ENCODE results near the gene GLI3. TPM values are rescaled to one million over a fixed set of nuclear protein-coding genes. Genes with fewer than 3 reads are reported as not detected.

The GLI3 gene
- polyA plus RNA-seq, 1 of the 3 experiments (the other 2 are of a cell fraction), result 0.08 TPM

GRCh38 chr7:42202601-42203000 is 34.4 kb downstream of the GLI3 start:
- H3K79me2 ChIP-seq (ENCODE audit: insufficient read depth), result no peaks in the 10 kb centered on the region
- 0% methylated on average over 3 of the region's 4 CpGs for WGBS (ENCODE audit: low lambda C conversion rate)
- no peaks in the 10 kb centered on the region for H4K20me1 ChIP-seq (ENCODE audit: insufficient read depth)
- DNase-seq, result no peak
- H2AFZ ChIP-seq (ENCODE audit: low read depth), result no peak overlapping the region
- peaks cover 62% of the 10 kb centered on the region for H3K27me3 ChIP-seq (ENCODE audit: insufficient read depth)
- no peaks in the 10 kb centered on the region for H3K9me3 ChIP-seq
- ChIA-PET POLR2A (interaction anchor here (0.6 kb wide), 1 partner anchor 311 kb away, joined by 3 read pairs; no protein-coding TSS in a partner anchor), CTCF (no interaction called here)
- no peak overlapping the region for H3K4me3 ChIP-seq (ENCODE audit: low read depth in 2 of 2, low read length in 1 of 2)
- H3K9ac ChIP-seq, result no peak overlapping the region
- no peaks in the 10 kb centered on the region for H3K36me3 ChIP-seq (replicated peaks in 1 of 2; ENCODE audit: control insufficient read depth in 1 of 2, insufficient read depth in 2 of 2, low read length in 1 of 2)
- no peaks in the 10 kb centered on the region for H3F3A ChIP-seq (replicated peaks; ENCODE audit: insufficient read depth)
- no peak overlapping the region for H3K4me2 ChIP-seq
- TF ChIP-seq GABPA (IDR thresholded peaks at IDR 0.05; ENCODE audit: low read depth) (no peak), USF2 (IDR thresholded peaks at IDR 0.05; ENCODE audit: borderline replicate concordance, low read depth, low read length) (no peak), NRF1 (IDR thresholded peaks at IDR 0.05; ENCODE audit: low read depth, low read length) (no peak), TAF1 (IDR thresholded peaks at IDR 0.05; ENCODE audit: borderline replicate concordance, low read depth, low read length) (no peak), SIN3A (IDR thresholded peaks at IDR 0.05; ENCODE audit: borderline replicate concordance, low read depth, low read length) (no peak), EP300 (IDR thresholded peaks at IDR 0.05; ENCODE audit: borderline replicate concordance in 1 of 2, low read depth in 1 of 2, low read length in 1 of 2) (no peak), MXI1 (IDR thresholded peaks at IDR 0.05; ENCODE audit: low read depth, low read length) (no peak), GATA2 (CRISPR knock-in tag; IDR thresholded peaks at IDR 0.05) (no peak), ELF1 (IDR thresholded peaks at IDR 0.05) (no peak), JUND (IDR thresholded peaks at IDR 0.05) (no peak), IRF3 (IDR thresholded peaks at IDR 0.05; ENCODE audit: low read depth, low read length) (no peak), NFIC (IDR thresholded peaks at IDR 0.05; ENCODE audit: borderline replicate concordance) (no peak), MEF2A (IDR thresholded peaks at IDR 0.05; ENCODE audit: borderline replicate concordance, low read depth) (no peak), FOXJ3 (CRISPR knock-in tag; IDR thresholded peaks at IDR 0.05) (no peak), CHD2 (IDR thresholded peaks at IDR 0.05; ENCODE audit: low read length, partially characterized antibody) (no peak), FOSL2 (IDR thresholded peaks at IDR 0.05; ENCODE audit: borderline replicate concordance, low read depth) (no peak), PBX3 (IDR thresholded peaks at IDR 0.05) (no peak)
- H3K4me1 ChIP-seq (ENCODE audit: control insufficient read depth in 1 of 2, insufficient read depth in 2 of 2, low read depth in 1 of 2, low read length in 1 of 2), result no peaks in the 10 kb centered on the region
- no peak overlapping the region for H3K27ac ChIP-seq (ENCODE audit: low read depth in 2 of 2, low read length in 1 of 2)
- no peaks in the 10 kb centered on the region for H3K9me2 ChIP-seq

All from SK-N-SH (cell line).